ENCODE results near the gene ELOVL2. TPM values are rescaled to one million over a fixed set of nuclear protein-coding genes. Genes with fewer than 3 reads are reported as not detected.

Gene ELOVL2
- total RNA-seq, 1 donor from 2014 or later = 57.0 TPM

- TF ChIP-seq CTCF (IDR thresholded peaks at IDR 0.05) = no peak
- Mint-ChIP-seq H3K4me3 (ENCODE audit: unreplicated experiment) (no peak overlapping the region), H3K27ac (ENCODE audit: unreplicated experiment) (no peak overlapping the region), H3K36me3 (ENCODE audit: unreplicated experiment) (peaks cover 13% of the 10 kb centered on the region), H3K27me3 (ENCODE audit: unreplicated experiment) (no peaks in the 10 kb centered on the region), H3K9me3 (ENCODE audit: unreplicated experiment) (peaks cover 21% of the 10 kb centered on the region), H3K4me1 (ENCODE audit: unreplicated experiment) (peaks cover 24% of the 10 kb centered on the region)
- DNase-seq (ENCODE audit: extremely low spot score, unreplicated experiment) = no peak
Observed at GRCh38 chr6:10947966-10948365, 96.1 kb downstream of the ELOVL2 start.

GRCh38 chr6:10945845-10946244, 98.3 kb downstream of the ELOVL2 start:
- no peak for DNase-seq (ENCODE audit: extremely low spot score, unreplicated experiment)
- Mint-ChIP-seq H3K9me3 (ENCODE audit: unreplicated experiment) (peaks cover 21% of the 10 kb centered on the region), H3K36me3 (ENCODE audit: unreplicated experiment) (peaks cover 13% of the 10 kb centered on the region), H3K27me3 (ENCODE audit: unreplicated experiment) (no peaks in the 10 kb centered on the region), H3K4me3 (ENCODE audit: unreplicated experiment) (no peak overlapping the region), H3K27ac (ENCODE audit: unreplicated experiment) (no peak overlapping the region), H3K4me1 (ENCODE audit: unreplicated experiment) (peaks cover 11% of the 10 kb centered on the region)
- TF ChIP-seq CTCF (IDR thresholded peaks at IDR 0.05) = no peak

- Mint-ChIP-seq H3K4me3 (ENCODE audit: unreplicated experiment) (no peak overlapping the region), H3K36me3 (ENCODE audit: unreplicated experiment) (peaks cover 20% of the 10 kb centered on the region), H3K4me1 (ENCODE audit: unreplicated experiment) (no peaks in the 10 kb centered on the region), H3K27ac (ENCODE audit: unreplicated experiment) (no peak overlapping the region), H3K27me3 (ENCODE audit: unreplicated experiment) (no peaks in the 10 kb centered on the region), H3K9me3 (ENCODE audit: unreplicated experiment) (peaks cover 15% of the 10 kb centered on the region)
- TF ChIP-seq CTCF (IDR thresholded peaks at IDR 0.05) = no peak
- DNase-seq (ENCODE audit: extremely low spot score, unreplicated experiment) = no peak
Observed at GRCh38 chr6:10939840-10940239, 104.3 kb downstream of the ELOVL2 start.

GRCh38 chr6:10933126-10933525, 111.0 kb downstream of the ELOVL2 start:
- no peak overlapping the region for H3K27ac Mint-ChIP-seq (ENCODE audit: unreplicated experiment)
- no peaks in the 10 kb centered on the region for H3K9me3 Mint-ChIP-seq (ENCODE audit: unreplicated experiment)
- H3K36me3 Mint-ChIP-seq (ENCODE audit: unreplicated experiment) = peaks cover 14% of the 10 kb centered on the region
- TF ChIP-seq CTCF (IDR thresholded peaks at IDR 0.05) = no peak
- no peak for DNase-seq (ENCODE audit: extremely low spot score, unreplicated experiment)
- H3K4me1 Mint-ChIP-seq (ENCODE audit: unreplicated experiment) = no peaks in the 10 kb centered on the region
- H3K27me3 Mint-ChIP-seq (ENCODE audit: unreplicated experiment) = no peaks in the 10 kb centered on the region
- H3K4me3 Mint-ChIP-seq (ENCODE audit: unreplicated experiment) = no peak overlapping the region

Other genes with a start within 250 kb of the ELOVL2 start
- gene MAK, start 205.8 kb downstream of the ELOVL2 start, total RNA-seq = not detected in 2 replicates
- not detected in 2 replicates for gene GCM2, start 162.3 kb downstream of the ELOVL2 start, total RNA-seq
- gene SYCP2L, start 157.3 kb downstream of the ELOVL2 start, total RNA-seq = 4.3 and 7.1 TPM in 2 replicates
- 19.6 and 20.5 TPM in 2 replicates for gene SMIM13, start 49.5 kb upstream of the ELOVL2 start, total RNA-seq
- gene ERVFRD-1, start 67.4 kb upstream of the ELOVL2 start, total RNA-seq = not detected in 2 replicates
- gene NEDD9, start 188.4 kb upstream of the ELOVL2 start, total RNA-seq = 8.8 and 10.3 TPM in 2 replicates

All from osteocyte (in vitro differentiated cells).